Tibial artery (tissue), 4 donors: Measurements from ENCODE around the gene DYNLT1.
A peak's percentile ranks its signal among the peaks of the same experiment; 100 is the strongest.
"Not testable (repeated sequence)": the region's sequence is repeated elsewhere in the genome, so short reads cannot be mapped to it uniquely, and the experiment has no call there.

ENCODE experiments used
- DNase-seq, 2 donors: peaks; one replicate each; pipeline ENCODE4 v3.0.0-alpha.2; 2019
- H3K27ac ChIP-seq, 2 donors: fragments of 200-600 bp; sonication (generic) in 1 of 2; 1 replicate in 1 of 2; 2 replicates in 1 of 2; pipeline ENCODE4 v1.5.1; 2018 to 2019; ENCODE audit warnings: mild to moderate bottlenecking in 1 of 2
- H3K27me3 ChIP-seq, 2 donors: fragments of 200-600 bp; sonication (generic) in 1 of 2; one replicate each; pipeline versions ENCODE4 v1.5.1 to v1.6.0; 2016 to 2019
- H3K36me3 ChIP-seq, 3 donors: fragments of 200-600 bp; sonication (generic) in 2 of 3; one replicate each; pipeline ENCODE4 v1.5.1; 2016 to 2019; ENCODE audit warnings: mild to moderate bottlenecking in 2 of 3
- H3K4me1 ChIP-seq, 4 donors: fragments of 200-600 bp; sonication (generic) in 2 of 4; 1 replicate in 3 of 4; 2 replicates in 1 of 4; pipeline ENCODE4 v1.5.1; 2016 to 2019
- H3K4me3 ChIP-seq, 2 donors: fragments of 200-600 bp; sonication (generic) in 1 of 2; 1 replicate in 1 of 2; 2 replicates in 1 of 2; pipeline ENCODE4 v1.5.1; 2018 to 2019; ENCODE audit warnings: mild to moderate bottlenecking in 2 of 2
- H3K9me3 ChIP-seq, 3 donors: fragments of 200-600 bp; sonication (generic) in 1 of 3; one replicate each; pipeline ENCODE4 v1.5.1; 2016 to 2019
- CTCF ChIP-seq, 2 experiments: fragments of 200-600 bp in 1 of 2; fragments of 450-650 bp in 1 of 2; IDR thresholded peaks; one replicate each; pipeline ENCODE4 v1.5.1; 2017 to 2019; ENCODE audit warnings: antibody characterized with exemption in 2 of 2, mild to moderate bottlenecking in 1 of 2, moderate library complexity in 1 of 2
- intact Hi-C: fragments of 100-400 bp; cut with DNase I; formaldehyde crosslinking; loops from one replicate; pipeline ENCODE4 v1.15.0; 2023; ENCODE audit warnings: low total_unique reads

The DYNLT1 gene

GRCh38 chr6:158654498-158654897, 10.0 kb upstream of the DYNLT1 start:
- Histone ChIP-seq H3K4me3 (no peak overlapping the region), H3K9me3 (no peaks in the 10 kb centered on the region), H3K36me3 (no peaks in the 10 kb centered on the region), H3K27ac (no peak overlapping the region), H3K27me3 (no peaks in the 10 kb centered on the region), H3K4me1 (peaks cover 0 to under 1% (median 0%) of the 10 kb centered on the region in 4 donors)
- DNase-seq, result peak; percentile 77 to 78
- intact Hi-C loops, result no loop called here
- TF ChIP-seq CTCF (IDR thresholded peaks at IDR 0.05), result no peak

- Histone ChIP-seq H3K36me3 (no peaks in the 10 kb centered on the region), H3K4me1 (peaks cover 0 to 8% (median 5%) of the 10 kb centered on the region in 4 donors), H3K27me3 (no peaks in the 10 kb centered on the region), H3K9me3 (no peaks in the 10 kb centered on the region), H3K4me3 (no peak overlapping the region), H3K27ac (no peak overlapping the region)
- peak in 1 of 2 donors; percentile 68 for DNase-seq
- intact Hi-C loops, result no loop called here
- no peak for TF ChIP-seq CTCF (IDR thresholded peaks at IDR 0.05)
These were observed 9.2 kb upstream of the DYNLT1 start for GRCh38 chr6:158653577-158654354.

- H3K9me3 ChIP-seq, H3K4me3 ChIP-seq, H3K36me3 ChIP-seq, H3K27ac ChIP-seq, H3K27me3 ChIP-seq, intact Hi-C loops: not testable (repeated sequence)
- H3K4me1 ChIP-seq, result peaks cover 0 to 16% (median 9%) of the 10 kb centered on the region in 4 donors
- peak in 1 of 2 donors; percentile 25 for DNase-seq
These were observed 7.6 kb upstream of the DYNLT1 start for GRCh38 chr6:158651981-158652737.

GRCh38 chr6:158649289-158650143, 5.0 kb upstream of the DYNLT1 start, which contains the start of gene SYTL3:
Gene SYTL3 (plus strand): TSS chr6:158650054. CDS start chr6:158663269, 13,215 bp downstream.
- H3K27ac ChIP-seq, result peak within 1 kb of the TSS; percentile 48 to 66
- no peak within 1 kb of the TSS for H3K4me3 ChIP-seq
- TF ChIP-seq CTCF (IDR thresholded peaks at IDR 0.05), result no peak
- peak; percentile 61 to 76 for DNase-seq
- H3K4me1 ChIP-seq, result peaks cover 0 to 17% (median 13%) of the 10 kb centered on the region in 4 donors
- H3K27me3 ChIP-seq, result no peaks in the 10 kb centered on the region
- H3K36me3 ChIP-seq, result no peaks in the 10 kb centered on the region
- H3K9me3 ChIP-seq, result no peaks in the 10 kb centered on the region
- intact Hi-C loops, result no loop called here

- intact Hi-C loops, result no loop called here
- TF ChIP-seq CTCF (IDR thresholded peaks at IDR 0.05), result no peak
- H3K27ac ChIP-seq, result peak overlapping the region; percentile 48 to 66
These were observed 4.2 kb upstream of the DYNLT1 start for GRCh38 chr6:158648682-158649131.

More at GRCh38 chr6:158648682-158649131, 4.2 kb upstream of the DYNLT1 start:
- H3K4me1 ChIP-seq, result peaks cover 0 to 18% (median 13%) of the 10 kb centered on the region in 4 donors
- H3K9me3 ChIP-seq, result no peaks in the 10 kb centered on the region
- H3K27me3 ChIP-seq, result no peaks in the 10 kb centered on the region
- DNase-seq, result peak in 1 of 2 donors; percentile 47
- H3K36me3 ChIP-seq, result no peaks in the 10 kb centered on the region
- H3K4me3 ChIP-seq, result no peak overlapping the region
